Fibroblast of skin of right quadriceps (primary cell): ENCODE measurements around the gene SMAD7.

Source experiments
- DNase-seq: peaks from one replicate; pipeline ENCODE4 v3.0.0-alpha.2; 2013

The SMAD7 gene

GRCh38 chr18:48913201-48913600, 37.6 kb downstream of the SMAD7 start:
- no peak for DNase-seq

GRCh38 chr18:48910972-48911545, 39.7 kb downstream of the SMAD7 start:
- DNase-seq, result no peak

GRCh38 chr18:48909721-48910120, 41.0 kb downstream of the SMAD7 start:
- DNase-seq, result no peak

- no peak for DNase-seq
These were observed 41.8 kb downstream of the SMAD7 start for GRCh38 chr18:48908916-48909315.

GRCh38 chr18:48905513-48905912, 45.3 kb downstream of the SMAD7 start:
- DNase-seq, result peak; percentile 26

- DNase-seq, result no peak
These were observed 45.8 kb downstream of the SMAD7 start for GRCh38 chr18:48904847-48905394.

- DNase-seq, result peak; percentile 42
These were observed 46.7 kb downstream of the SMAD7 start for GRCh38 chr18:48904091-48904490.

GRCh38 chr18:48902856-48903601, 47.7 kb downstream of the SMAD7 start:
- peak; percentile 48 for DNase-seq

GRCh38 chr18:48902023-48902855, 48.5 kb downstream of the SMAD7 start:
- DNase-seq, result peak; percentile 97

GRCh38 chr18:48901145-48902022, 49.4 kb downstream of the SMAD7 start:
- DNase-seq, result no peak

GRCh38 chr18:48900469-48900868, 50.3 kb downstream of the SMAD7 start:
- DNase-seq, result no peak

GRCh38 chr18:48899558-48900174, 51.1 kb downstream of the SMAD7 start:
- DNase-seq, result no peak

- DNase-seq, result no peak
These were observed 52.2 kb downstream of the SMAD7 start for GRCh38 chr18:48898521-48898920.

GRCh38 chr18:48897531-48897930, 53.2 kb downstream of the SMAD7 start:
- DNase-seq, result peak; percentile 22

GRCh38 chr18:48896875-48897511, 53.8 kb downstream of the SMAD7 start:
- DNase-seq, result no peak

GRCh38 chr18:48896326-48896874, 54.4 kb downstream of the SMAD7 start:
- DNase-seq, result no peak

- DNase-seq, result no peak
These were observed 55.9 kb downstream of the SMAD7 start for GRCh38 chr18:48894799-48895346.

- DNase-seq, result no peak
These were observed 56.9 kb downstream of the SMAD7 start for GRCh38 chr18:48893608-48894600.

GRCh38 chr18:48893061-48893607, 57.6 kb downstream of the SMAD7 start:
- no peak for DNase-seq
